HepG2 (cell line): ENCODE measurements around the gene IGFBP6. TPM values are rescaled to one million over a fixed set of nuclear protein-coding genes. Genes with fewer than 3 reads are reported as not detected.
A peak's percentile ranks its signal among the peaks of the same experiment; 100 is the strongest.

Experiments
- HMG20B ChIP-seq: conservative IDR thresholded peaks from 2 replicates; pipeline ENCODE4 v1.6.1; 2016; ENCODE audit warnings: missing genetic modification reagents, missing compliant biosample characterization
- KDM2A ChIP-seq: sonication (generic); formaldehyde crosslinking; IDR thresholded peaks from 2 replicates; pipeline ENCODE4 v1.4.0; 2020; ENCODE audit warnings: low read depth, missing genetic modification reagents, borderline replicate concordance
- NR2C2 ChIP-seq: sonication (generic); formaldehyde crosslinking; IDR thresholded peaks from 2 replicates; pipeline ENCODE4 v1.4.0; 2020; ENCODE audit warnings: missing genetic modification reagents, mild to moderate bottlenecking, moderate library complexity, borderline replicate concordance
- NR2F6 ChIP-seq, 2 experiments: IDR thresholded peaks; 2 replicates each; pipeline ENCODE4 v1.6.1; 2016; ENCODE audit warnings: antibody characterized with exemption in 1 of 2, mild to moderate bottlenecking in 1 of 2
- RERE ChIP-seq: IDR thresholded peaks from 2 replicates; pipeline ENCODE4 v1.6.1; 2016; ENCODE audit warnings: low read depth, missing genetic modification reagents, missing compliant biosample characterization
- SAFB2 ChIP-seq: sonication (generic); formaldehyde crosslinking; IDR thresholded peaks from 2 replicates; pipeline ENCODE4 v1.5.1; 2020; ENCODE audit warnings: missing genetic modification reagents, low read depth, mild to moderate bottlenecking, borderline replicate concordance
- SOX5 ChIP-seq: IDR thresholded peaks from 2 replicates; pipeline ENCODE4 v1.6.1; 2016; ENCODE audit warnings: borderline replicate concordance
- ZBTB3 ChIP-seq: sonication (generic); formaldehyde crosslinking; IDR thresholded peaks from 2 replicates; pipeline ENCODE4 v1.4.0; 2020; ENCODE audit warnings: low read depth, mild to moderate bottlenecking, moderate library complexity, missing genetic modification reagents, borderline replicate concordance
- ZBTB40 ChIP-seq, 2 experiments: fragments of 450-650 bp in 1 of 2; sonication (generic) in 1 of 2; formaldehyde crosslinking in 1 of 2; IDR thresholded peaks; 2 replicates each; pipeline versions ENCODE4 v1.6.1 to v1.8.0; 2016 to 2022; ENCODE audit warnings: antibody characterized with exemption in 1 of 2, mild to moderate bottlenecking in 1 of 2, missing genetic modification reagents in 1 of 2
- ZNF121 ChIP-seq: sonication (generic); formaldehyde crosslinking; IDR thresholded peaks from 2 replicates; pipeline ENCODE4 v1.5.0; 2020; ENCODE audit warnings: mild to moderate bottlenecking, missing genetic modification reagents
- ZNF264 ChIP-seq: sonication (generic); formaldehyde crosslinking; IDR thresholded peaks from 2 replicates; pipeline ENCODE4 v1.4.0; 2020; ENCODE audit warnings: missing genetic modification reagents
- ZNF446 ChIP-seq: sonication (generic); formaldehyde crosslinking; IDR thresholded peaks from 2 replicates; pipeline ENCODE4 v1.5.0; 2020; ENCODE audit warnings: mild to moderate bottlenecking, missing genetic modification reagents
- ZNF772 ChIP-seq: sonication (generic); formaldehyde crosslinking; IDR thresholded peaks from 2 replicates; pipeline ENCODE4 v1.5.0; 2020; ENCODE audit warnings: mild to moderate bottlenecking, missing genetic modification reagents
- polyA plus RNA-seq, 8 experiments: library from polyadenylated mRNA; depleted of rRNA in 3 of 8; stranded (reverse) in 7 of 8; unstranded in 1 of 8; fragments of >200 nt; fragmentation: Illumina TruSeq in 4 of 8; extraction: Trizol in 4 of 8; gene quantifications; 2 replicates each; pipeline versions ENCODE4 v1.2.1 to v1.2.3, GENCODE V29; 2011 to 2016; ENCODE audit warnings: low read depth in 4 of 8, missing spikeins in 1 of 8, mixed read lengths in 1 of 8; ENCODE audit not compliant: insufficient read depth in 1 of 8
- total RNA-seq, 5 experiments: library from RNA; depleted of rRNA; stranded (reverse); fragments of >200 nt; fragmentation: Illumina TruSeq; extraction: Trizol; gene quantifications; 2 replicates each; pipeline ENCODE4 v1.2.3, GENCODE V29; 2016; ENCODE audit warnings: low read depth in 1 of 5

Gene IGFBP6
- total and polyA plus RNA-seq, 2 of the 13 experiments (the other 11 are each of a cell fraction or from before 2014, with no cell fraction given): 3.9 to 25.2 TPM

GRCh38 chr12:53051058-53051880 is 46.2 kb upstream of the IGFBP6 start (continued):
- 0 out of 2 replicates have a peak, but pooled peaks have one; percentile 21 for TF ChIP-seq RERE (CRISPR knock-in tag)
- no peak for TF ChIP-seq ZNF121 (CRISPR knock-in tag)
- TF ChIP-seq ZNF772 (CRISPR knock-in tag): peak; percentile 68; the same call in 1 of the 2 replicates
- TF ChIP-seq NR2F6 (IDR thresholded peaks at IDR 0.05): peak; percentile 94
- TF ChIP-seq NR2F6 (CRISPR knock-in tag; IDR thresholded peaks at IDR 0.05): peak; percentile 95
- no peak for TF ChIP-seq ZNF264 (CRISPR knock-in tag)
- peak; percentile 84 for TF ChIP-seq SOX5
- TF ChIP-seq HMG20B (CRISPR knock-in tag): 0 out of 2 replicates have a peak, but pooled peaks have one; percentile 31
- no peak for TF ChIP-seq ZNF446
- no peak for TF ChIP-seq ZBTB40 (IDR thresholded peaks at IDR 0.05)
- peak; percentile 24; the same call in 1 of the 2 replicates for TF ChIP-seq ZBTB40 (CRISPR knock-in tag; IDR thresholded peaks at IDR 0.05)
- 0 out of 2 replicates have a peak, but pooled peaks have one; percentile 29 for TF ChIP-seq SAFB2 (CRISPR knock-in tag)
- TF ChIP-seq KDM2A (CRISPR knock-in tag): peak; percentile 20; the same call in 1 of the 2 replicates
- peak; percentile 95 for TF ChIP-seq NR2C2 (CRISPR knock-in tag)
- no peak for TF ChIP-seq ZBTB3 (CRISPR knock-in tag)
